DMS 273 treated with DMSO at 0.1 percent for 48 hours (cell line): ENCODE results near the gene CRMP1.
A peak's percentile ranks its signal among the peaks of the same experiment; 100 is the strongest.
"Not testable (repeated sequence)": the region's sequence is repeated elsewhere in the genome, so short reads cannot be mapped to it uniquely, and the experiment has no call there.

ENCODE experiments used
- DNase-seq: peaks from one replicate; lab custom pipeline; 2025; lab: John Stamatoyannopoulos, UW

Gene CRMP1

GRCh38 chr4:5822619-5823018, 70.3 kb downstream of the CRMP1 start:
- DNase-seq = no peak

- DNase-seq = no peak
Measured at GRCh38 chr4:5821665-5822358, 71.1 kb downstream of the CRMP1 start.

- DNase-seq = no peak
Measured at GRCh38 chr4:5816851-5817375, 76.0 kb downstream of the CRMP1 start.

- DNase-seq = no peak
Measured at GRCh38 chr4:5816101-5816500, 76.8 kb downstream of the CRMP1 start.

- DNase-seq = no peak
Measured at GRCh38 chr4:5815641-5816040, 77.2 kb downstream of the CRMP1 start.

- DNase-seq = no peak
Measured at GRCh38 chr4:5814421-5814820, 78.5 kb downstream of the CRMP1 start.

GRCh38 chr4:5813882-5814255, 79.0 kb downstream of the CRMP1 start:
- DNase-seq = no peak

- no peak for DNase-seq
Measured at GRCh38 chr4:5812506-5813229, 80.2 kb downstream of the CRMP1 start.

- DNase-seq = not testable (repeated sequence)
Measured at GRCh38 chr4:5812057-5812456, 80.8 kb downstream of the CRMP1 start.

- no peak for DNase-seq
Measured at GRCh38 chr4:5810770-5811430, 82.0 kb downstream of the CRMP1 start.

- no peak for DNase-seq
Measured at GRCh38 chr4:5810151-5810550, 82.7 kb downstream of the CRMP1 start.

GRCh38 chr4:5809216-5809776, 83.6 kb downstream of the CRMP1 start:
- no peak for DNase-seq

GRCh38 chr4:5808081-5808741, 84.7 kb downstream of the CRMP1 start:
- DNase-seq = peak; percentile 80

- DNase-seq = no peak
Measured at GRCh38 chr4:5805270-5805669, 87.6 kb downstream of the CRMP1 start.

- DNase-seq = no peak
Measured at GRCh38 chr4:5804656-5805055, 88.2 kb downstream of the CRMP1 start.

- no peak for DNase-seq
Measured at GRCh38 chr4:5802565-5802964, 90.3 kb downstream of the CRMP1 start.

GRCh38 chr4:5801696-5802095, 91.2 kb downstream of the CRMP1 start:
- DNase-seq = no peak

GRCh38 chr4:5800496-5800895, 92.4 kb downstream of the CRMP1 start:
- no peak for DNase-seq

GRCh38 chr4:5799406-5799805, 93.5 kb downstream of the CRMP1 start:
- DNase-seq = no peak

- no peak for DNase-seq
Measured at GRCh38 chr4:5798946-5799345, 93.9 kb downstream of the CRMP1 start.

GRCh38 chr4:5798462-5798861, 94.4 kb downstream of the CRMP1 start:
- DNase-seq = no peak

GRCh38 chr4:5797866-5798265, 95.0 kb downstream of the CRMP1 start:
- DNase-seq = no peak
